Left cardiac atrium (tissue), 4 donors: ENCODE measurements around the gene AFF2. TPM values are rescaled to one million over a fixed set of nuclear protein-coding genes. Genes with fewer than 3 reads are reported as not detected.
A peak's percentile ranks its signal among the peaks of the same experiment; 100 is the strongest.

ENCODE experiments used
- ATAC-seq, 2 donors: fragments of 200-7000 bp; cut with Tn5 transposase; one replicate each; pipeline ENCODE4 v1.9.1; 2020; ENCODE audit warnings: mild to moderate bottlenecking in 2 of 2, moderate library complexity in 2 of 2
- DNase-seq: peaks from one replicate; pipeline ENCODE4 v3.0.0-alpha.2; 2020
- intact Hi-C, 2 donors: fragments of 100-400 bp; cut with DNase I; formaldehyde crosslinking; loops; one replicate each; pipeline versions ENCODE4 v1.14.1 to v1.15.1; 2022 to 2023
- total RNA-seq, 2 donors: library from RNA; stranded (reverse); fragmentation: NEBNext Ultra II Directional; extraction: Animal tissue kit (Norgen Biotek cat#: 25700); gene quantifications; one replicate each; pipeline ENCODE4 v1.2.1, GENCODE V29; 2021
- donor health status: DM: no; HTN: yes; CAD: no.
- donor health status: DM: no; HTN: yes; CAD: no; lungs with severe emphysema.
- donor health status: DM: yes; HTN: yes; CAD: no.
- donor health status: Dilated cardiomyopathy.

The AFF2 gene
- total RNA-seq, 2 donors from 2014 or later, result 0.80 to 0.81 TPM

GRCh38 chrX:148933881-148934280, 433.5 kb downstream of the AFF2 start:
- no peak for ATAC-seq
- intact Hi-C loops, result no loop called here
- DNase-seq, result no peak

- no peak for ATAC-seq
- intact Hi-C loops, result no loop called here
- DNase-seq, result no peak
These were observed 437.9 kb downstream of the AFF2 start for GRCh38 chrX:148938348-148938747.

GRCh38 chrX:148940411-148940996, 440.1 kb downstream of the AFF2 start:
- ATAC-seq (no peak), DNase-seq (no peak)
- intact Hi-C loops, result no loop called here

GRCh38 chrX:148942754-148943153, 442.3 kb downstream of the AFF2 start:
- DNase-seq (no peak), ATAC-seq (no peak)
- intact Hi-C loops, result no loop called here

GRCh38 chrX:148947399-148947975, 447.1 kb downstream of the AFF2 start:
- intact Hi-C loops, result no loop called here
- ATAC-seq (no peak), DNase-seq (no peak)

GRCh38 chrX:148956352-148956751, 455.9 kb downstream of the AFF2 start:
- DNase-seq (no peak), ATAC-seq (no peak)
- intact Hi-C loops, result no loop called here

- DNase-seq (no peak), ATAC-seq (no peak)
- intact Hi-C loops, result no loop called here
These were observed 458.5 kb downstream of the AFF2 start for GRCh38 chrX:148958901-148959300.

GRCh38 chrX:148960060-148960459, 459.6 kb downstream of the AFF2 start:
- ATAC-seq (no peak), DNase-seq (no peak)
- intact Hi-C loops, result no loop called here

GRCh38 chrX:148961985-148962384, 461.6 kb downstream of the AFF2 start:
- intact Hi-C loops, result no loop called here
- DNase-seq (no peak), ATAC-seq (no peak)

GRCh38 chrX:148976571-148977400, 476.4 kb downstream of the AFF2 start:
- intact Hi-C loops, result no loop called here
- ATAC-seq, result no peak

GRCh38 chrX:148979786-148980185, 479.4 kb downstream of the AFF2 start:
- ATAC-seq, result no peak
- intact Hi-C loops, result no loop called here
- no peak for DNase-seq

More at GRCh38 chrX:148976571-148977400, 476.4 kb downstream of the AFF2 start:
- no peak for DNase-seq

- DNase-seq, result no peak
- intact Hi-C loops, result no loop called here
- no peak for ATAC-seq
These were observed 483.8 kb downstream of the AFF2 start for GRCh38 chrX:148984238-148984637.

- no peak for ATAC-seq
- intact Hi-C loops, result no loop called here
- no peak for DNase-seq
These were observed 491.1 kb downstream of the AFF2 start for GRCh38 chrX:148991502-148991901.

- no peak for DNase-seq
- intact Hi-C loops, result no loop called here
- no peak for ATAC-seq
These were observed 495.2 kb downstream of the AFF2 start for GRCh38 chrX:148995661-148996060.

GRCh38 chrX:149002320-149002719, 501.9 kb downstream of the AFF2 start:
- no peak for ATAC-seq
- no peak for DNase-seq
- intact Hi-C loops, result no loop called here

- intact Hi-C loops, result no loop called here
- ATAC-seq (no peak), DNase-seq (no peak)
These were observed 503.6 kb downstream of the AFF2 start for GRCh38 chrX:149003863-149004660.

- no peak for DNase-seq
- no peak for ATAC-seq
- intact Hi-C loops, result no loop called here
These were observed 504.5 kb downstream of the AFF2 start for GRCh38 chrX:149004936-149005335.

GRCh38 chrX:149006235-149006634, 505.8 kb downstream of the AFF2 start:
- no peak for ATAC-seq
- intact Hi-C loops, result no loop called here

GRCh38 chrX:149007423-149007822, 507.0 kb downstream of the AFF2 start:
- DNase-seq, result no peak
- peak in 1 of 2 donors; percentile 19 for ATAC-seq
- intact Hi-C loops, result no loop called here

More at GRCh38 chrX:149006235-149006634, 505.8 kb downstream of the AFF2 start:
- no peak for DNase-seq
